ENCODE results near the gene SIX1.

The SIX1 gene

GRCh38 chr14:60655119-60655897 is 6.0 kb upstream of the SIX1 start:
- DNase-seq, result no peak

GRCh38 chr14:60654334-60654821 is 5.1 kb upstream of the SIX1 start:
- no peak for DNase-seq

GRCh38 chr14:60653701-60654161 is 4.5 kb upstream of the SIX1 start:
- no peak for DNase-seq

GRCh38 chr14:60652674-60653651 is 3.7 kb upstream of the SIX1 start:
- no peak for DNase-seq

GRCh38 chr14:60651796-60652673 is 2.8 kb upstream of the SIX1 start:
- no peak for DNase-seq

- no peak for DNase-seq
Observed at GRCh38 chr14:60651086-60651795, 2.0 kb upstream of the SIX1 start.

- DNase-seq, result no peak
Observed at GRCh38 chr14:60650373-60650961, 1.2 kb upstream of the SIX1 start.

GRCh38 chr14:60649875-60650372 is 647 bp upstream of the SIX1 start:
- DNase-seq, result no peak

- no peak for DNase-seq
Observed at GRCh38 chr14:60648249-60648933, 886 bp downstream of the SIX1 start.

GRCh38 chr14:60647837-60648248 is 1.4 kb downstream of the SIX1 start:
- DNase-seq, result no peak

GRCh38 chr14:60647081-60647836 is 2.0 kb downstream of the SIX1 start:
- no peak for DNase-seq

- no peak for DNase-seq
Observed at GRCh38 chr14:60646226-60646818, 3.0 kb downstream of the SIX1 start.

GRCh38 chr14:60645126-60645741 is 4.0 kb downstream of the SIX1 start:
- DNase-seq, result no peak

GRCh38 chr14:60644666-60645065 is 4.6 kb downstream of the SIX1 start:
- no peak for DNase-seq

- DNase-seq, result no peak
Observed at GRCh38 chr14:60643463-60644314, 5.6 kb downstream of the SIX1 start.

- no peak for DNase-seq
Observed at GRCh38 chr14:60643141-60643462, 6.2 kb downstream of the SIX1 start.

GRCh38 chr14:60642270-60643140 is 6.8 kb downstream of the SIX1 start:
- no peak for DNase-seq
